HG03175 (cell line): ENCODE data around the gene PCDHGB5.

ENCODE experiments used
- ATAC-seq: cut with Tn5 transposase; IDR thresholded peaks from one replicate; pipeline ENCODE4 v1.9.1; 2021; ENCODE audit warnings: mild to moderate bottlenecking, moderate library complexity; ENCODE audit not compliant: unreplicated experiment

Gene PCDHGB5

DNA sequence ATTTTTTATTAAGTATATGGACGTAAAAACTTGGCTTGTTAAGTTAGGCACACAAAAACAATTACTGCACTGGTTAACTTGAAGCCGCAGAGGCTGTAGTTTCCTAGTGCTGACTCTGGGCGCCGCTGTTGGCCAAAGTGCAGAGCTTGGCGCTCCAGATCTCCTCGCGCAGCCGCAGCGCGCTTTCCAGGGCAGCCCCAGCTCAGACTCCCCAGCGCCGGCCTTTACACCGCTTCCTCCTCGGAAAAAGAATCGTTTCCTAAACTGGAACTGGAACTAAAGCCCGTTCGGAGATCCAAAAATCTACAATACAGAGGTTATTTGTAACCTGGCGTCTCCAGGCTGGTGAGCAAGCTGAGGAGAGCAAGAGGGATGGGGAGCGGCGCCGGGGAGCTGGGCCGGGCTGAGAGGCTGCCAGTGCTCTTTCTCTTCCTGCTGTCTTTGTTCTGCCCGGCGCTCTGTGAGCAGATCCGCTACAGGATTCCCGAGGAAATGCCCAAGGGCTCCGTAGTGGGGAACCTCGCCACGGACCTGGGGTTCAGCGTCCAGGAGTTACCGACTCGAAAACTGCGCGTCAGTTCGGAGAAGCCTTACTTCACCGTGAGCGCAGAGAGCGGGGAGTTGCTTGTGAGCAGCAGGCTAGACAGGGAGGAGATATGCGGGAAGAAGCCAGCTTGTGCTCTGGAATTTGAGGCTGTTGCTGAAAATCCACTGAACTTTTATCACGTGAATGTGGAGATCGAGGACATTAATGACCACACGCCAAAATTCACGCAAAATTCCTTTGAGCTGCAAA is at the start of gene PCDHGB5:
PCDHGB5 (plus strand) TSS at position 192 of the 796 bp plus-strand sequence; CDS start at position 373, 181 bp downstream.
- peak; percentile 61 for ATAC-seq

GRCh38 chr5:141349917-141350619 is 47.7 kb upstream of the PCDHGB5 start, which contains the start of gene PCDHGB1:
TSS of gene PCDHGB1 (plus strand) at chr5:141350099. CDS start at chr5:141350261, 162 bp downstream.
- peak; percentile 79 for ATAC-seq

DNA sequence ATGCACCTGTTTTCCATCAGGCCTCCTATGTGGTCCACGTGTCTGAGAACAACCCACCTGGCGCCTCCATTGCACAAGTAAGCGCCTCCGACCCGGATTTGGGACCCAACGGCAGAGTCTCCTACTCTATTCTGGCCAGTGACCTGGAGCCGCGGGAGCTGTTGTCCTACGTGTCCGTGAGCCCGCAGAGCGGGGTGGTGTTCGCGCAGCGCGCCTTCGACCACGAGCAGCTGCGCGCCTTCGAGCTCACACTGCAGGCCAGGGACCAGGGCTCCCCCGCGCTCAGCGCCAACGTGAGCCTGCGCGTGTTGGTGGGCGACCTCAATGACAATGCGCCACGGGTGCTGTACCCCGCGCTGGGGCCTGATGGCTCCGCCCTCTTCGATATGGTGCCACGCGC is 46.2 kb upstream of the PCDHGB5 start:
- no peak for ATAC-seq

DNA sequence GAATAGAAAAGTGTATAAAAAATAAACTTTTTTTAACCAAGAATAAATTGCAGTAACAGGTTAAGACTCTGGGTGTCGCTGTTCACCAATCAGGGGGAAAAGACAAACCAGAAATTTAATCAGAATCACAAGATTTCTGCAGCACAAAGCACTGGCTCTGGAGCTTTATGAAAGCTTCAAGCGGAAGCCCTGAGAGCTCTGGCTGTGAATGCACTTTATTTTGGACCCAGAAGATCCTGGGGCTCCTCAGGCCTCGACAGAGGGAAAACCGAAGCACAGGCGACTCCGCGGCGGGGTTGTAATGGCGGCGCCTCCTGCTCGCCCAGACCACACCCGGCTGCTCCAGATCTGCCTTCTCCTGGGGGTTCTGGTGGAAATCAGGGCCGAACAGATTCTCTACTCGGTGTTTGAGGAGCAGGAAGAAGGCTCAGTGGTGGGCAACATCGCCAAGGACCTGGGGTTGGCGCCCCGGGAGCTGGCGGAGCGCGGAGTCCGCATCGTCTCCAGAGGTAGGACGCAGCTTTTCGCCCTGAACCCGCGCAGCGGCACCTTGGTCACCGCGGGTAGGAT is 42.8 kb upstream of the PCDHGB5 start, which contains the start of gene PCDHGA4:
PCDHGA4 (plus strand) TSS at position 122 of the 570 bp plus-strand sequence; CDS start at position 209, 87 bp downstream.
- ATAC-seq, result no peak

- ATAC-seq, result no peak
These were observed 42.1 kb upstream of the PCDHGB5 start for GRCh38 chr5:141355641-141356040.

GRCh38 chr5:141356133-141356532 is 41.6 kb upstream of the PCDHGB5 start:
- ATAC-seq, result no peak

GRCh38 chr5:141356950-141357349 is 40.8 kb upstream of the PCDHGB5 start:
- no peak for ATAC-seq

DNA sequence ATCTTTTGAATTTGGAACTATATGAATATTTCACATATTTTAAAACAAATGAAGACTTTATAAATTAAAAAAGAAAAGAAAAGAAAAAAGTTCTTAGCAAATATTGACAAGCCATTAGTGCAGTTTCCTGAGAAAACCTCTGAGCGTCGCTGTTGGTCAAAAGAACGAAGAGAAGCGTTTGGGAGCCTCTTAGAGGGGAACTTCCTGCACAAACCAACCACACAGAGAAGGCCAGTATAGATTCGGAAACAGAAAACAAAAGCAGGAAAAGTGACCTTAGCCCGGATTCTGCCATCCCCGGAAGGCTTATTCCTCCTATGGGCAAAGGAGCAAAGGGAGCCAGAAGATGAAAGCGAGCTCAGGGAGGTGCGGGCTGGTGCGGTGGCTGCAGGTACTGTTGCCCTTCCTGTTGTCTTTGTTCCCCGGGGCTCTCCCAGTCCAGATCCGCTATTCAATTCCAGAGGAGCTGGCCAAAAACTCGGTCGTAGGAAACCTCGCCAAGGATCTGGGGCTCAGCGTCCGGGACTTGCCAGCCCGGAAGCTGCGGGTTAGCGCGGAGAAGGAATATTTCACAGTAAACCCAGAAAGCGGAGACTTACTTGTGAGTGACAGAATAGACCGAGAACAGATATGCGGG is 37.8 kb upstream of the PCDHGB5 start, which contains the start of gene PCDHGB2:
PCDHGB2 (plus strand) TSS at position 205 of the 637 bp plus-strand sequence; CDS start at position 347, 142 bp downstream.
- peak; percentile 39 for ATAC-seq

- ATAC-seq, result no peak
These were observed 37.1 kb upstream of the PCDHGB5 start for GRCh38 chr5:141360685-141361084.

- no peak for ATAC-seq
These were observed 35.0 kb upstream of the PCDHGB5 start for GRCh38 chr5:141362719-141363118.

- ATAC-seq, result no peak
These were observed 33.6 kb upstream of the PCDHGB5 start, which contains the start of gene PCDHGA5 for GRCh38 chr5:141363952-141364660. TSS of gene PCDHGA5 (plus strand) at chr5:141364162. CDS start at chr5:141364331, 169 bp downstream.

DNA sequence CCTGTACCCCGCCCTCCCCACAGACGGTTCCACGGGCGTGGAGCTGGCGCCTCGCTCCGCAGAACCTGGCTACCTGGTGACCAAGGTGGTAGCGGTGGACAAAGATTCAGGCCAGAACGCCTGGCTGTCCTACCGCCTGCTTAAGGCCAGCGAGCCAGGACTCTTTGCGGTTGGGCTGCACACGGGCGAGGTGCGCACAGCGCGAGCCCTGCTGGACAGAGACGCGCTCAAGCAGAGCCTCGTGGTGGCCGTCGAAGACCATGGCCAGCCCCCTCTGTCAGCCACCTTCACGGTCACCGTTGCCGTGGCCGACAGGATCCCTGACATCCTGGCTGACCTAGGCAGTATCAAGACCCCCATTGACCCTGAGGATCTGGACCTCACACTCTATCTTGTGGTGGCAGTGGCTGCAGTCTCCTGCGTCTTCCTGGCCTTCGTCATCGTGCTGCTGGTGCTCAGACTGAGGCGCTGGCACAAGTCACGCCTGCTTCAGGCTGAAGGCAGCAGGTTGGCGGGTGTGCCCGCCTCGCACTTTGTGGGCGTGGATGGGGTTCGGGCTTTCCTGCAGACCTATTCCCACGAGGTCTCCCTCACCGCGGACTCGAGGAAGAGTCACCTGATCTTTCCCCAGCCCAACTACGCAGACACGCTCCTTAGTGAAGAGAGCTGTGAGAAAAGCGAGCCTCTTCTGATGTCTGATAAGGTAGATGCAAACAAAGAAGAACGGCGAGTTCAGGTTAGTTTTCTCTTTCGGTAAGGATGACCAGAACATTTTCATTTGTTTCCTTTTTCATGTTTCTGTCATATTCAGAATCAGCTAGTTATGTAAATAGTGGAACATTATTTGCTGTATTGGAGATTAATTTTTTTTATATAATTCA is 31.5 kb upstream of the PCDHGB5 start:
- ATAC-seq, result no peak

DNA sequence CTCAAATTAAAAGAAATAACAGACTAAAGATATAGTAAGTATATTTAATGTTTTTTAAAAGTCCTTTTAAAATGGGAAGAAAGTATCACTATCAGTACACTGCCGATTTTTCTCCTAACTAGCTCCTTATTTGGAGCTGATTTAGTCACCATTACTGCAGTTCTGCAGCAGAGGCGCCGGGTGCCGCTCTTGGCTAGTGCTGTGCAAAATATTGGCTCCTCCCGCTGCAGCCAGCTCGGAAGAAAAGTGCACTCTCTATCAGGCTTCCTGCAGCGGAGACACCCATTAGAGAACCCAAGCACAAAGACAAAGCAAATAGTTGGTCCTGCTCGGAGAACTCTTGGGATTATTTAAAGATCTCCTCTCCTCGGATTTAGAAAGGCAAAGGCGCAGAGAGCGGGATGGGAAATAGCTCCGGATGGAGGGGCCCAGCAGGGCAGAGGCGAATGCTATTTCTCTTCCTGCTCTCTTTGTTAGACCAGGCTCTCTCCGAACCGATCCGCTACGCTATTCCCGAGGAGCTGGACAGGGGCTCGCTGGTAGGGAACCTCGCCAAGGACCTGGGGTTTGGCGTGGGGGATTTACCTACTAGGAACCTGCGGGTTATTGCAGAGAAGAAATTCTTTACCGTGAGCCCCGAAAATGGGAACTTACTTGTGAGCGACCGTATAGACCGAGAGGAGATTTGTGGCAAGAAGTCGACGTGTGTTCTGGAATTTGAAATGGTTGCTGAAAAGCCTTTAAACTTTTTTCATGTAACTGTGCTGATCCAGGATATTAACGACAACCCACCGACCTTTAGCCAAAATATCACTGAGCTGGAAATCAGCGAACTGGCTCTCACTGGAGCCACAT is 27.5 kb upstream of the PCDHGB5 start, which contains the start of gene PCDHGB3:
PCDHGB3 (plus strand) TSS at position 249 of the 855 bp plus-strand sequence; CDS start at position 402, 153 bp downstream.
- peak; percentile 87 for ATAC-seq

- no peak for ATAC-seq
These were observed 25.9 kb upstream of the PCDHGB5 start for GRCh38 chr5:141371572-141372475.

DNA sequence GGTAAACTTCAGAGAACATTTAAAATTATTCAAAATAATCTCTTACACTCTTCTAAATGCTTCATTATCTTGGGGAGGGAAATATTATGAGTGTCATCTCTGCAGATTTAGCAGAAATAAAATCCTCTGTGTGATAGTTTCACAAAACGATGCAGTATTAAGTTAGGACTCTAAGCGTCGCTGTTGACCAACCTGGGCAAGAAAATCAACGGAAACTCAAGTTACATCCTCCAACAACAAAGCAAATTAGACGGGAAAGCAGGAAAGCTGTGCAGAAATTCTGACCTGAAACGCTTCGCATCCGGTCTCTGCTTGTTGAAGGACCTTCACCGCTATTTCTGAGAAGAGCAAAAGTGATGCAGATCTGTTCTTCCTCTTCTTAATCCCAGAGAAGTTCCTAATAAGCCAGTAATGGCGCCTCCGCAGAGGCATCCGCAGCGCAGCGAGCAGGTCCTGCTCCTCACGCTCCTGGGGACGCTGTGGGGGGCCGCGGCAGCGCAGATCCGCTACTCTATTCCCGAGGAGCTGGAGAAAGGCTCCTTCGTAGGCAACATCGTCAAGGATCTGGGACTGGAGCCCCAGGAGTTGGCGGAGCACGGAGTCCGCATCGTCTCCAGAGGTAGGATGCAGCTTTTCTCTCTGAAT is 24.0 kb upstream of the PCDHGB5 start, which contains the start of gene PCDHGA6:
PCDHGA6 (plus strand) TSS at position 219 of the 645 bp plus-strand sequence; CDS start at position 412, 193 bp downstream.
- no peak for ATAC-seq

GRCh38 chr5:141374627-141375026 is 23.1 kb upstream of the PCDHGB5 start:
- ATAC-seq, result no peak
